Hematopoietic multipotent progenitor cell treated with erythropoietin and hydrocortisone succinate and interleukin-3 and kit ligand, for 4 days (in vitro differentiated cells): ENCODE measurements around the gene PHF20.
"Not testable (repeated sequence)": the region's sequence is repeated elsewhere in the genome, so short reads cannot be mapped to it uniquely, and the experiment has no call there.

Source experiments
- DNase-seq: peaks from one replicate; pipeline ENCODE4 v3.0.0-alpha.2; 2015

Gene PHF20

DNA sequence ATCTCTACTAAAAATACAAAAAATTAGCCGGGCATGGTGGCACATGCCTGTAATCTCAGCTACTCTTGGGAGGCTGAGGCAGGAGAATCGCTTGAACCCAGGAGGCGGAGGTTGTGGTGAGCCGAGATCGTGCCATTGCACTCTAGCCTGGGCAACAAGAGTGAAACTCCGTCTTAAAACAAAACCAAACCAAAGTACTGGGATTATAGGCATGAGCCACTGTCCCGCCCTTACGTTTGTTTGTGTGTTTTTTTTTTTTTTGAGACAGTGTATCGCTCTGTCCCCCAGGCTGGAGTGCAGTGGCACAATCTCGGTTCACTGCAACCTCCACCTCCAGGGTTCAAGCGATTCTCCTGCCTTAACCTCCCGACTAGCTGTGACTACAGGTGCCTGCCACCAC is 12.0 kb downstream of the PHF20 start:
- not testable (repeated sequence) for DNase-seq

DNA sequence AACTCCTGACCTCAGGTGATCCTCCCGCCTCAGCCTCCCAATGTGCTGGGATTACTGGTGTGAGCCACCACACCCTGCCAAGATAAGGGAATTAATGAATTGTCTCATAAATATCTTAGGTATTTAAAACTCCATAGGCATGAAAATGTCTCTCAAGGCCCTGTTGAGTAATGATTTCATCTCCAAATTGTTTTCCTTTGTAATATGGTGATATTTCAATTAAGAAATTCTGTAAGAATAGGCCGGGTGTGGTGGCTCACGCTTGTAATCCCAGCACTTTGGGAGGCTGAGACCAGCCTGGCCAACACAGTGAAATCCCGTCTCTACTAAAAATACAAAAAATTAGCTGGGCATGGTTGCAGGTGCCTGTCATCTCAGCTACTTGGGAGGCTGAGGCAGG is 13.7 kb downstream of the PHF20 start:
- DNase-seq = not testable (repeated sequence)

DNA sequence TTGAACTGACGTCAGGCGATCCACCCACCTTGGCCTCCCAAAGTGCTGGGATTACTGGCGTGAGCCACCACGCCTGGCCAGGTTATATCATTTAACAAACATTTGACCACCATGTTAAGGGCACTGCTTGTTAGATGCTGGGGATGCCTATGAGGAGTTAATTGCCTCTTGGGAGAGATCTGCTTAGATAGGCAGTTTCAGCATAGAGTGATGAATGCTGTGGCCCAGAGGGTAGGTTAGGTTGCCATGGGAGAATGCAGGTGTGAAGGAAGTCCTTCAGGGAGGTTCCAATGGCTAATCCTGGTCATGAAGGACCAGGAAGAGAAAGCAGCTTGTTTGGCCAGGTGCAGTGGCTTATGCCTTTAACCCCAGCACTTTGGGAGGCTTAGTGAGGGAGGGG is 17.0 kb downstream of the PHF20 start:
- DNase-seq = no peak

DNA sequence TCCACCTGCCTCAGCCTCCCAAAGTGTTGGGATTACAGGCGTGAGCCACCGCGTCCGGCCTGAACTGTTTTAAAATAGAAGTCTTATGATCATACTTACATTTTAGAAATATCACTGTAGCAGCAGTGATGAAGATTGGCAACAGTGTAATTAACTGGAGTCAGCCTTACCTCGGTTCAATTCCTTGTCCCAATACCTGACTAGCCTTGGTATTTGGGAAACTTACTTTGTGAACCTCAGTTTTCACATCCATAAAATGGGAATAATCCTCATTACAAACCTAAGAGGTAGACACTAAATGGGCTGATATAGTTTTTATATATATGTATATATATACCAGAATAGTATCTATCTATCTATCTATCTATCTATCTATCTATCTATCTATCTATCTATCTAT is 19.3 kb downstream of the PHF20 start:
- no peak for DNase-seq

DNA sequence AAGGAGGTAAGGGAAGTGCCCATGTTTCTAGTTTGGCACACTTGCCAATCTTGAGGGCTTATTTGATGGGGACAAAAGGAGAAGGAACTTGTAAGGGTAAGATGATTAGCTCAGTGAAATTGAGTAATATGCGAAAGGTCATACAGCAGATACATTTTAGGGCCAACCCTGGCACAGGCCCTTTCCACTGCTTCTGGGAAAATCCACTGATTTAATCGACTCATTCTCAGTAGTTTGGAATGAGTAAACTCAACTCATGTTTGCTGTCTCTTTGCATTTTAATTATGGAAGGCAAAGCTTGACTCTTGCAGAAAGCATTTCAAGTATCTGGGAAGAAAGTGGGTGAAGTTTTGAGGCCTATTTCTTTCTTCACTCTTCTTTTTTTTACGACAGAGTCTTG is 20.0 kb downstream of the PHF20 start:
- DNase-seq = peak; percentile 50

DNA sequence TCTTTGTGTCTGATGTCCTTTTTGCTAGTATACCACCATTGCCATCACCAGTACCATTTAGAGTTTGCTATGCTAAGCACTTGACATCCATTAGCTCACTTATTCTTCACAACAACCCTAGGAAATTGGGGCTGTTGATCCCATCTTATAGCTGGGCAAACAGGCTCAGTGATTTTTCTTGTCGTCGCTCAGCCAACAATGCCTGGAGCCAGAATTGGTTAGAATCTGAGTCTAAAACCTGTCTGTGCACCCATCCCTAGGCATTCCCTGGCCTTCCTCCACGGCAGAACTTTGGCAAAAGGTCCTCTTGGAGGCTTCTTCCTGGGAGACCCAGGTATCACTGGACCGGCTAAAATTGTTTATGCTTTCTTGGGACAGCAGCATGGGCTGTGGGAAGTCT is 20.9 kb downstream of the PHF20 start:
- no peak for DNase-seq

DNA sequence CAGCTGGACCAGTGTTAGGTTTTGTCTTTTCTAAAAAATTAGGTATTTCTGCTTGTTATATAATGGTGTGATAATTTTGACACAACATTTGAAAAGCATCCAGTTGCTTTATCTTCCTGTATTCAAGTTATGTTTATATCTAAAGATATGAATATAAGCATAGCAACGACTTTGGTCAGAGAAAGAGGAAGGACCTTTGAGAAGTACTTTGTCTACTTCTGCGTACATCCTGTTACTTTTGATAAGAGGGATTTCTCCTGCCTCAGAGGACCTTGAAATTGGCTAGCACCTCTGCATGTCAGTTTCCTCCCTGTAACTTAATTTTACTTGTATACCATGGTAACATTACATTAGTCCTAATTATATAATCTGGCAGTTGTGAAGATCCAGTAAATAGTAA is 24.8 kb downstream of the PHF20 start:
- peak; percentile 90 for DNase-seq

DNA sequence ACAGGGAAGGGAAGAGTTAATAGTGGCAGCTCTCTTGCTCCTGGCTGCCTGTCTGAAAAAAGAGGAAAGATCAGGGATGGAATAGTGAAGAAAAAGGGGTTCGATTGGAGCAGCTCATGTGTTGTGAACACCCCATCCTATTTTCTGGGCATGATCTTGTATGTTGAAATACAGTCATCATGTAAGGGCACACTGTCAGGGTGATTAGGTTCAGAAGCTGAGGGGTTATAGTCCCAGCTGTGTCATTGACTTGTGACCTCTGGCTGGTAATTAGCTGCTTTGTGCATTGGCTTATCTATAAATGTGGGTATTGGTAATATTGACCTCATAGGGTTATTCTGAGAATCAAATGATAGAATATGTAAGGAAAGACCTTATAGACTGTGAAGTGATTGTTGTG is 30.1 kb downstream of the PHF20 start:
- DNase-seq = no peak

DNA sequence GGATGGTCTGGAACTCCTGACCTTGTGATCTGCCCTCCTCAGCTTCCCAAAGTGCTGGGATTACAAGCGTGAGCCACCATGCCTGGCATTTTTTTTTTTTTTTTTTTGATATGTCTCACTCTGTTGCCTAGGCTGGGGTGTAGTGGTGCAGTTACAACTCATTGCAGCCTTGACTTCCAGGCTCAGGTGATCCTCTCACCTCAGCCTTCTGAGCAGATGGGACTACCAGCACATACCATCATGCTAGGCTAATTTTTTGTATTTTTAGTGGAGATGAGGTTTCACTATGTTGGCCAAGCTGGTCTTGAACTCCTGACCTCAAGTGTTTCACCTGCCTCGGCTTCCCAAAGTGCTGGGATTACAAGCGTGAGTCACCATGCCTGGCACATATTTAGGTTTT is 34.3 kb downstream of the PHF20 start:
- no peak for DNase-seq

DNA sequence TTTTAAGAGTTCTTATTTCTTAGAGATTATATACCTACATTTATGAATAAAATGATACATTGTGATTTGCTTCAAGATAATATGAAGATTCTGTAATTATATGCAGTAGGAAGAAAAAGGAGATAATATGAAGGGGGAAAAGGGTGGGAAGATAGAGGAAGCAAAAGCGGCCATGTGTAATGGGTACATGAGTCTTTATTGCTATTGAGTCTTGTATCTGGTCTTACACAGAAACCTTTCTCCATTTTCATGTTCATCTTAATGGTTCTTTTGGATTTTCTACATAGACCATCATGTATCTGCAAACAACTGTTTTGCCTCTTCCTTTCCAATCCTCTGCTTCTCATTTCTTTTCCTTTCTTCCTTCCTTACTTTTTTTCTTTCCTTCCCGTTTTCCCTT is 36.1 kb downstream of the PHF20 start:
- DNase-seq = no peak

DNA sequence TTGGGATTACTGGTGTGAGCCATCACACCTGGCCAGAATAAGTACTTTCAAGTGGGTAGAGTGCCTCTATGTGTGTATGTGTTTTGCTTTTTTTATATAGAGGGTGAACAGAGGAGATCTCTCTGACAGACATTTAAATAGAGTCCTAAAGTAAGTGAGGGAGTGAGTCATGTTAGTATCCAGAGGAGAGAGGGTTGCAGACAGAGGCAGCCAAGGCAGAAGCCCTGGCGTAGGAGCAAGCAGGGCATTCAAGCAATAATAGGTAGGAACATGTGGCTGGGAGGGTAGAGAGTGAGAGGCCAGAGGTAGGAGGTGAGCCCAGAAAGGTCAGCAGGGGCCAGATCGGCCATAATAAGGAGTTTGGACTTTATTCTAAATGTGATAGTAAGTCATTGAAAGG is 48.9 kb downstream of the PHF20 start:
- DNase-seq = no peak

DNA sequence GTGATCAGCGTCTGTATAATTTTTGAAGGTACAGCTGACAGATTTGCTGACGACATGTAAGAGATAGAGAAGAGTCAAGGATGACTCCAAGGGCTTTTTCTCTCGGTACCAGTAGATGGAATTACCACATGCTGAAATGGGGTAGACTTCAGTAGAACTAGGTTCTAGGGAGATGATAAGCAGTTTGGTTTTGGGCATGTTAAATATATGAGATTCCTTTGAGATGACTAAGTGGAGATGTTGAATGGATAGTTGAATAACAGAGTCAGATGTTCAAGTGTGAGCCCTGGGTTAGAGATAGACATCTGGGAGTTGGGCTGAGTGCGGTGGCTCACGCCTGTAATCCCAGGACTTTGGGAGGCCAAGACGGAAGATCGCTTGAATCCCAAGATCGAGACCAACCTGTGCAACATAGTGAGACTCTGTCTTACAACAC is 50.0 kb downstream of the PHF20 start:
- DNase-seq = no peak

DNA sequence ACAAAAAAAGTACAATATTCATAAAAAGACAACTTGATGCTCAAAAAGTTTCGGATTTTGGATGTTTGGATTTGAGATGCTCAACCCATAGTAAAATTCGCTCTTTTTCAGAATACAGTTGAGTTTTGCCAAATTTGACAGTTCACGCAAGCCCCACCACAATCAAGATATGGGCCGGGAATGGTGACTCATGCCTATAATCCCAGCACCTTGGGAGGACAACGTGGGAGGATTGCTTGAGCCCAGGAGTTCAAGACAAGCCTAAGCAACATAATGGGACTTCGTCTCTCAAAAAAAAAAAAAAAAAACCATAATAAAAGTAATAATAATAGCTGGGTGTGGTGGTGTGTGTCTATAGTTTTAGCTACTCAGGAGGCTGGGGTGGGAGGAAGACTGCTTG is 51.3 kb downstream of the PHF20 start:
- peak; percentile 43 for DNase-seq

DNA sequence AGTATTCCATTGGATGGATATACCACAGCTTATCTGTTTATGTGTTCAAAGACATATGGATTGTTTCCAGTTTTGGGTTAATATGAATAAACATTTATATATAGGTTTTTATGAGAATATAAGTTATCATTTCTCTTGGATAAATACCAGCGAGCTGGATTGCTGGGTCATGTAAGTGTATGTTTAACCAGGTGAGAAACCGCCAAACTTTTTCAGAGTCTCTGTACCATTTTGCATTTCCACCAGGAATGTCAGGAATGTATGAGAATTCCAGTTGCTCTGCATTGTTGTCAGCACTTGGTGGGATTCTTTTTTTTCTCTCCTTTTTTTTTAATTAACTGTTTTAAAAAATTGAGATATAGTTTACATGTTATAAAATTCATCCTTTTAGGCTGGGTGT is 52.1 kb downstream of the PHF20 start:
- no peak for DNase-seq

DNA sequence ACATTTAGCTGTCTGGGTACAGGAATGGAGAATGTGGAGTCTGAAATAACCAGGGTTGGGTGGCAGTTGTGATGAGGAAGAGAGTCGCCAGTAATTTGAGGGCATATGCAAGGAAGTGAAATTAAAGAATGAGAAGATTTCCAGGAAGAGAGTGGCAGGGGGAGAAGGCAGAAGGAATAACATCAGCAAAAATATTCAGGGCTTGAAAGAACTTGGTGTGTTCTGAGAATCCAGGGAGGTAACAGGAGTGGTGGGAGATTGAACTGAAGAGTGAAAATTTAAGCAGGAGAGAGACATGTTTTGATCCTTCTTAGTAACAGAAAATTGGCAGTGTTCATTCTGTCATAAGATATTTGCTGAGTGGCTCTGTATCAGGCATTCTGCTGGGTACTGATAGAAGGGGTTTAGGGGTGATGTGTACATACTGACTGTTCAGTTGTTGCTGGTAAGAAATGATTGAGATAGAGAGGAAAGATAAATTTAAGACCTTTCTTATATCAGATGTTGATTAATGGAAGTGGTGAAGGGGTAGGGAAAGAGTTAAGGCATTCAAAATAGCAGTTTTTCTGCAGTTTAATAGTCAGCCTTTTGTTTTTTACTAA is 54.7 kb downstream of the PHF20 start:
- peak; percentile 68 for DNase-seq

DNA sequence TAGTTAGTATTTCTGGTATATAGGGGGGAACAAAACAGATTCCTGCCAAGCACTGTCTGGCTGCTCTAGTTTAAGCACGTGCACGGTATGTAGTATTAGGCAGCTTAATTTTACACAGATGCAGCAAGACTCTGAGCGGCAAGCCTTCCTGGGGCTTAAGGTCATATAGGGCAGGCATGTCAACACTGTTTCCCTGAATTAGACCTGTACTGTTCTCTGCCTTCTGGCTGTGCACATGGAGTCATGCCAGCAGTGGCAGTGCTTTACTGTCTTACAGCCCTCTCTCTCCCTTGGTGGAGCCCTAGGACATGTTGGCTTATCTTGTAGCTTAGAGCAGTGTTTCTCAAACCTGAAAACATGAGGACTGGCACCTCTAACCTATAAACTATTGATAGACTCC is 56.6 kb downstream of the PHF20 start:
- peak; percentile 63 for DNase-seq

DNA sequence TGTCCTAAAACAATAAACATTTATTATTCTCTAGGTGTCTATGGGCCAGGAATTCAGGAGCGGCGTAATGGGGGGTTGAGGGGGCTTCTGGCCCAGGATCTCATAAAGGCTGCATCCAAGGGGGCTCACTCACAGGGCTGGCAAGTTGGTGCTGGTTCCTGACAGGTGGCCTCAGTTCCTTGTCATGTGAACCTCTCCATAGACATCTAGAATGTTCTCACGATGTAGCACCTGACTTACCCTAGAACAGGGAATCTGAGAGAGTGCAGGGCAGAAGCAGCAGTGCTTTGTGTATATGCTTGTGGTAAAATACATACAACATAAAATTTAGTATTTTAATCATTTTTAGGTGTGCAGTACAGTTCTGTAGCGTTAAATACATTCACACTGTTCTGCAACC is 57.1 kb downstream of the PHF20 start:
- no peak for DNase-seq

DNA sequence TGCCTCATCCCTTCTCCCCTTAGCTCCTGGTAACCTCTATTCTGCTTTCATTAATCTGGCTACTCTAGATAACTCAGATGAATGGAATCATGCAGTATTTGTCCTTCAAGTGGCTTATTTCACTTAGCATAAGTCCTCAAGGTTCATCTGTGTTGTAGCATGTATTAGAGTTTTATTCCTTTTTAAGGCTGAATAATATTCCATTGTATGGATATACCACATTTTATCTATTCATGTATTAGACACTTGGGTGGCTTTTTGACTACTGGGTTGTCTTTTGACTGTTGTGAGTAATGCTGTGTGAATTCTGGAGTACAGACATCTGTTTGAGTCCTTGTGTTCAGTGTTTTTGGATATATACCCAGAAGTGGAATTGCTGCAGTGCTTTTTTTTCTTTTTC is 58.4 kb downstream of the PHF20 start:
- no peak for DNase-seq

DNA sequence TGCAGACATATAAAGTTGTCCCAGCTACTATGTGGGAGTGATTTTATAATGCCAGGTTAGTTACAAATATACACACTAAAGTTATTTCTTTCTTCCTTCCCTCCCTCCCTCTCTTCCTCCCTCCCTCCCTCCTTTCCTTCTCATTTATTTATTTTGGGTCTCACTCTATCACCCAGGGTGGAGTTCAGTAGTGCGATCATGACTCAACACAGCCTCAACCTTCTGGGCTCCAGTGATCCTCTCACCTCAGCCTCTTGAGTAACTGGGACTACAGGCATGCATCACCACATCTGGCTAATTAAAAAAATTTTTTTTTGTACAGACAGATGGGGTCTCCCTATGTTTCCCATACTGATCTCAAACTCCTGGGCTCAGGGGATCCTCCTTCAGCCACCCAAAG is 59.2 kb downstream of the PHF20 start:
- DNase-seq = no peak

DNA sequence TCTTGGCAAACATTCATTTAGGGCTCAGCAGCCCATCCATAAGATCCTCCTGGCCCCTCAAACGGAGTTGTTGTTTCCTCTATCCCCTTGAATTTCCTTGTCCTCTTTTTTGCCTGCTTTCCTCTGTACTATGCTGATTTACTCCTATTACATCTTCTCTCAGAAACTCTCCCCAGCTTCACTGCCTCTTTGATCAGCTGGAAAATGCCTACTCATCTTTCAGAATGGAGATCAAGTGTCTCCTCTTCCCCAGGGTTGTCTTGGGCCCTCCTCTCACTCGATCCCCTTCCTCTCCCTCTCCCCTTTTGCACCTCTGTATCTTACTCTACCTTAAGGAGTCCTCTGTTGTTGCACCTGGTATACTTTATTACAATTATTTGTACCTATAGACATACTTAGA is 60.2 kb downstream of the PHF20 start:
- no peak for DNase-seq

DNA sequence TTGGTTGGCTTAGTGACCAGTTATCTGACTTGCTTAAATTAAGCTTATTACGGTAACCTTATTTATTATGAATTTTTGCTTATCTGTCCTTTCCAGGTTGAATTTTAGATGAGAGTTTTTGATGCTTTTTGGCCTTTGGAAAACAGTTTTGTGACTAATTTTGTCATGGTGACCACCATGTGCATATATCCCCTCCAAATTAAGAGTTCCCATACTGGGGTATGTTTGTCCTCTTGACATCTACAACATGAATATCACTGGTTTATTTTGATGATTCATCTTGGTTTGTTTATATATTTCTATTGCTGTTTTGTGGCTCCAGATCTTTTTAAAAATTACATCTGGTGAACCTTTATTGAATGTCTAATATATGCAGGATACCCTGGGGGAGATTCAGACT is 61.4 kb downstream of the PHF20 start:
- DNase-seq = peak; percentile 41

DNA sequence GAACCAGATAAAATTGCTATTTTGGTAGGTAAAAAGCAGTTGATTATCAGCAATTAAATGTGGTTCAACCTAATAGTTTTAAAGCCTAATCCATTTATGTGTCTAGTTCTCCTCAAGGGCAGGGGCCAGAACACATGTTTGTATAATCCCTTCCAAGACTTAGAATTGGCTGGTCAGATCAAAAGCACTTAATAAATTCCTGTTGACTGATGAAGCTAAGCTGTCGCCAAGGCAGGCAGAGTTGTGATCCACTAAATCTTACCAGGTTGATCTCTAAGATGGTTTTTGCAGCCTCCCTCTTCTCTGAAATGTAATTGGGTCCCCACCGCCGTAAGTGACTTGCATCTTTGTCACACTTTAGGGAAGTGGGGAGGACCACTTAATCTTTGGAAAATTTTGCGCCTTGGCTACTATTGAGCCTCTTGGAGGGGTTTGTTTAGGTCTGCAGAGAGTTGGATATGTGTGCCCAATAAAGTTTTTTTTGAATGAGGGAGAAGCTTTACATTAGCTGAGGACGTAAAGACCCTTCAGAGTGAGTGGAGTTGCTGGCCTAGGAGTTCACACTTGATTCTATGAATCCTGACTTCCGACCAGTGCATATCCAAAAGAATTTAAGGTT is 65.9 kb downstream of the PHF20 start:
- DNase-seq = peak; percentile 25

DNA sequence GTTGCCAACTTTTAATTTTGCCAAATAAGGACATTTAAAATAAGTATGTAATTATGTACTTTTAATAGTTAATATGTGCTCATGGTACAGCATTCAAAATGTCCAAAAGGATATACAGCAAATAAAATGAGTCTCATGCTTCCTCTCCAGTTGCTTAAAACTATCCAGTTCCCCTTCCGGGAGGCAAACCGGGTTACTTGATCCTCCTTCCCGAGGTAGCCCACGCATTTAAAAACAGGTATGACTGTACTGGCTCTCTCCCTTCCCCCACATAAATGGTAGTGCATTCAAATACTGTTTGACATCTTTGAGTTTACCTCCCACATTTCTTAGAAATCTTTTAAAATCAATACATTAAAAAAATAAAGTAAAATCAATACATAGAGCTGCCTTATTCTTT is 66.4 kb downstream of the PHF20 start:
- no peak for DNase-seq

DNA sequence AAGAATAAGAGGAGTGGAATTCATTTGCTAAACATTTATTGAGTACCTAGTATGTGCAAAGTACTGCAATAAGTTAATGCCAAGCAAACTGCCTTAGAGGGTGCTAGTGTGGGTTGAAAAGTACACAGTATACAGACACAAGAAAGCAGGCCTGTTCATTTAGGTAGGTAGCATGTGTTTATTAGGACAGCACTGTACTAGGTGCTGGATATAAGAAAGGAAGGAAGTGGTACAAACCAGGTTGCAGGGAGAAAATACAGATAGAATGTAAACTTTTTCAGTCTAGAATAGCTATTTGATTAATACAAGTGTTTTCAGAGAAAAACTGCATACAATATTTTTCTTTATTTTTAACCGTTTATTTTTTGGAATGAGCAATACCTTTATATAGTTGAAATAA is 68.1 kb downstream of the PHF20 start:
- DNase-seq = no peak

DNA sequence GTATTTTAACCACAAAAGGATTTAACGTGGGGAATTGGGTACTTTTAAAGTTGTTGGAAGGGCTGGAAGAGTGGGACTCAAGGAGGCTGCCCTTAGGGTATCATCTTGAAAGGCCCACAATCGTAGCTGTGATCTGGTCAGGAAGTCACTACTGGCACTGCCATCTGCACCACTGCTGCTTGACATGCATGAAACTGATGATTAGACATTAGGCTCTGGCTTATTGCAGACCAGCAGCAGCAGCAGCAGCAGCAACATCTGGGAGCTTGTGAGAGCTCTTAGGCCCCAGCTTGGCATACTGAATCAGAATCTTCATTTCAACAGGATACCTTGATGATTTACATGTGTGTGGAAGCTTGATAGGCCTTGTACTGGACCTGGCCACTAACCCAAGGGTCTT is 68.6 kb downstream of the PHF20 start:
- peak; percentile 52 for DNase-seq
